Central memory CD4-positive, alpha-beta T cell (primary cell): Measurements from ENCODE around the gene GPT2.
A peak's percentile ranks its signal among the peaks of the same experiment; 100 is the strongest.
"Not testable (repeated sequence)": the region's sequence is repeated elsewhere in the genome, so short reads cannot be mapped to it uniquely, and the experiment has no call there.

ENCODE experiments used
- DNase-seq: peaks from one replicate; pipeline ENCODE4 v3.0.0; 2022

The GPT2 gene

GRCh38 chr16:46922239-46922638, 38.1 kb downstream of the GPT2 start:
- DNase-seq, result no peak

- no peak for DNase-seq
These were observed 39.5 kb downstream of the GPT2 start for GRCh38 chr16:46923513-46924295.

GRCh38 chr16:46924402-46924801, 40.2 kb downstream of the GPT2 start:
- DNase-seq, result no peak

- DNase-seq, result no peak
These were observed 42.5 kb downstream of the GPT2 start for GRCh38 chr16:46926470-46927225.

GRCh38 chr16:46927273-46927672, 43.1 kb downstream of the GPT2 start:
- DNase-seq, result no peak

GRCh38 chr16:46928811-46929210, 44.6 kb downstream of the GPT2 start:
- no peak for DNase-seq

GRCh38 chr16:46929378-46930332, 45.5 kb downstream of the GPT2 start:
- DNase-seq, result peak; percentile 44

GRCh38 chr16:46930861-46931260, 46.7 kb downstream of the GPT2 start:
- DNase-seq, result no peak

- no peak for DNase-seq
These were observed 48.6 kb downstream of the GPT2 start for GRCh38 chr16:46932802-46933201.

GRCh38 chr16:46937536-46937935, 53.4 kb downstream of the GPT2 start:
- no peak for DNase-seq

GRCh38 chr16:46944713-46945112, 60.6 kb downstream of the GPT2 start:
- not testable (repeated sequence) for DNase-seq

- DNase-seq, result peak; percentile 36
These were observed 63.9 kb downstream of the GPT2 start for GRCh38 chr16:46947900-46948547.

GRCh38 chr16:46948548-46949166, 64.5 kb downstream of the GPT2 start:
- no peak for DNase-seq

- no peak for DNase-seq
These were observed 65.2 kb downstream of the GPT2 start for GRCh38 chr16:46949241-46949892.

GRCh38 chr16:46950009-46950408, 65.8 kb downstream of the GPT2 start:
- DNase-seq, result no peak

- DNase-seq, result no peak
These were observed 70.4 kb downstream of the GPT2 start for GRCh38 chr16:46954562-46954961.

GRCh38 chr16:46961373-46962353, 77.5 kb downstream of the GPT2 start:
- DNase-seq, result peak; percentile 31

GRCh38 chr16:46962629-46963028, 78.5 kb downstream of the GPT2 start:
- no peak for DNase-seq

- DNase-seq, result no peak
These were observed 83.9 kb downstream of the GPT2 start for GRCh38 chr16:46968063-46968435.

- DNase-seq, result no peak
These were observed 85.9 kb downstream of the GPT2 start for GRCh38 chr16:46970089-46970488.
